Nephron (organoid): ENCODE data around the gene DDX10.

Source experiments
- H3K27ac Mint-ChIP-seq, 3 experiments: 2 replicates each; pipeline ENCODE4 v1.8.0; 2020; ENCODE audit warnings: mixed read lengths in 3 of 3, mild to moderate bottlenecking in 2 of 3, moderate library complexity in 1 of 3
- H3K27me3 Mint-ChIP-seq: 2 replicates; pipeline ENCODE4 v1.8.0; 2021; ENCODE audit warnings: low read depth, mild to moderate bottlenecking, moderate library complexity, mixed read lengths
- H3K36me3 Mint-ChIP-seq: 2 replicates; pipeline ENCODE4 v1.8.0; 2020; ENCODE audit warnings: low read depth, mixed read lengths
- H3K4me1 Mint-ChIP-seq: 2 replicates; pipeline ENCODE4 v1.8.0; 2020; ENCODE audit warnings: mixed read lengths
- H3K4me3 Mint-ChIP-seq, 3 experiments: 2 replicates each; pipeline ENCODE4 v1.8.0; 2020; ENCODE audit warnings: mild to moderate bottlenecking in 3 of 3, mixed read lengths in 3 of 3, moderate library complexity in 2 of 3
- H3K9me3 Mint-ChIP-seq: 2 replicates; pipeline ENCODE4 v1.8.0; 2020; ENCODE audit warnings: mixed read lengths
- TF ChIP-seq, protein P1 (sequence below), 3 experiments: fragments of 200-600 bp; sonication (generic); IDR thresholded peaks; one replicate each; pipeline ENCODE4 v1.5.0; 2021; ENCODE audit warnings: antibody characterized with exemption in 3 of 3; ENCODE audit not compliant: unreplicated experiment in 3 of 3

Gene DDX10

DNA sequence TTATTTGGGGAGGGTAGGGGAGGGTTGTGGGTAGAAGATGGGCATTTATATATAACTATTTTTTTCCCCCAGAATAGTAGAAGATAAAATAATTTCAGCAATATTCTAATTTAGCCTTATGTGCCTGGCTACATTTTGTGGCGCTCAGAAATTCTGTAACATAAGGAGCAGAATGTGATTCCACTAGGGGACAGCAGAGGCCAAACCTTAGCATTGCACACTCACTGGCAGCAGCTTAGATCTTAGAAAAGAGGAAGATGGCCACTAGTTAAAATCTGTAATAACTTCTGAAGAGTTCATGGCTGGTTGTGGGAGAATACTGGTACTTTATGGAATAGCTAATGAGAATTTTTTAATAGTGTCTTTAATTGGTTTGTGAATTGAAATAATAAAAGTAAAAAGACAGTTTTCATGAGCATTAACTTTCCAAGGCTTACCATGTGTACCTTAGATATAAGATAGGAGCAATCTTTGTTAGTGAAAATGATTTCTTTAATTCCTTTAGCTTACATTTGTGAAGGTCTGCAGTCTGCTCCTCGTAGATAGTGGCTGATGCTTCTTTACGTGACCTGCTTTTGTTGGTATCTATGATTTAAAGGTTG is 33.1 kb downstream of the DDX10 start:
- peaks cover 6% of the 10 kb centered on the region for H3K4me1 Mint-ChIP-seq
- peak overlapping the region in 1 of 3 experiments; percentile 7 for H3K27ac Mint-ChIP-seq
- H3K27me3 Mint-ChIP-seq: no peaks in the 10 kb centered on the region
- TF ChIP-seq, protein P1, sequence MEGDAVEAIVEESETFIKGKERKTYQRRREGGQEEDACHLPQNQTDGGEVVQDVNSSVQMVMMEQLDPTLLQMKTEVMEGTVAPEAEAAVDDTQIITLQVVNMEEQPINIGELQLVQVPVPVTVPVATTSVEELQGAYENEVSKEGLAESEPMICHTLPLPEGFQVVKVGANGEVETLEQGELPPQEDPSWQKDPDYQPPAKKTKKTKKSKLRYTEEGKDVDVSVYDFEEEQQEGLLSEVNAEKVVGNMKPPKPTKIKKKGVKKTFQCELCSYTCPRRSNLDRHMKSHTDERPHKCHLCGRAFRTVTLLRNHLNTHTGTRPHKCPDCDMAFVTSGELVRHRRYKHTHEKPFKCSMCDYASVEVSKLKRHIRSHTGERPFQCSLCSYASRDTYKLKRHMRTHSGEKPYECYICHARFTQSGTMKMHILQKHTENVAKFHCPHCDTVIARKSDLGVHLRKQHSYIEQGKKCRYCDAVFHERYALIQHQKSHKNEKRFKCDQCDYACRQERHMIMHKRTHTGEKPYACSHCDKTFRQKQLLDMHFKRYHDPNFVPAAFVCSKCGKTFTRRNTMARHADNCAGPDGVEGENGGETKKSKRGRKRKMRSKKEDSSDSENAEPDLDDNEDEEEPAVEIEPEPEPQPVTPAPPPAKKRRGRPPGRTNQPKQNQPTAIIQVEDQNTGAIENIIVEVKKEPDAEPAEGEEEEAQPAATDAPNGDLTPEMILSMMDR (IDR thresholded peaks at IDR 0.05; ENCODE audit: unreplicated experiment in 3 of 3): peak; percentile 93 to 94 (median 94)
- H3K36me3 Mint-ChIP-seq: peaks cover 45% of the 10 kb centered on the region
- H3K9me3 Mint-ChIP-seq: no peaks in the 10 kb centered on the region
- H3K4me3 Mint-ChIP-seq: no peak overlapping the region

DNA sequence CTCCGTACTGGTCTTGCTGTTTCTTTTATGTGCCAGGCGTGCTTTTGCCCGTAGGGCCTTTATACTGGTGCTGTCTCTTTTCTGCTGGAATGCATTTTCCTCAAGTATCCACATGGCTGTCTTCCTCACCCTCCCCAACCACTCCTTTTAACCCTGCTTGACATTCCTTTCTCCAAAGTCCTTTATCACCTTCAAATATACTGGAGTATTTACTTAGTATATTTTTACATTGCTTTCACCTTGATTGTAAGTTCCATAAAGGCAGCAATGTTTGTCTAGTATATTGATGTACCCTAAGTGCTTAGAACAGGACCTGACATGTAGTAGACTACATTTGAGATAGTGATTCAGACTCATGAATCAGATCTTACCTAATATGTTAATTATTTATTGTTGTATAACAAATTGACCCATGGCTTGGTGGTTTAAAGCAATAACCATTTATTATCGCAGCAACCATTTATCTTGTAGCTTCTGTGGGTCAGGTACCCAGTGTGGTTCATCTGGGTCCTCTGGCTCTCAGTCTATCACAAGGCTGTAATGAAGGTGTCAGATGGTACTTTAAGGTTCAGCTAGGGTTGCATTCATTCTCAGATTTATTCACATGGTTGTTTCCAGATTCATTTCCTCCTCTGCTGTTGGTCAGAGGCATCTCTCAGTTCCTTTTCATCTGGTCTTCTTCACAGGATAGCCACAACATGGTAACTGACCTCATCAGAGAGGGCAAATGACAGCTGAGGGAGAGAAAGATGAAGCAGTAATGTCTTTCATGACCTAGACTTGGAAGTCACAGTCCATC is 34.2 kb downstream of the DDX10 start:
- Mint-ChIP-seq H3K27ac (peak overlapping the region in 2 of 3 experiments; percentile 25 to 49), H3K36me3 (peaks cover 43% of the 10 kb centered on the region), H3K9me3 (no peaks in the 10 kb centered on the region), H3K4me3 (no peak overlapping the region), H3K4me1 (peaks cover 6% of the 10 kb centered on the region), H3K27me3 (no peaks in the 10 kb centered on the region)
- TF ChIP-seq, protein P1 (IDR thresholded peaks at IDR 0.05; ENCODE audit: unreplicated experiment in 3 of 3): no peak

DNA sequence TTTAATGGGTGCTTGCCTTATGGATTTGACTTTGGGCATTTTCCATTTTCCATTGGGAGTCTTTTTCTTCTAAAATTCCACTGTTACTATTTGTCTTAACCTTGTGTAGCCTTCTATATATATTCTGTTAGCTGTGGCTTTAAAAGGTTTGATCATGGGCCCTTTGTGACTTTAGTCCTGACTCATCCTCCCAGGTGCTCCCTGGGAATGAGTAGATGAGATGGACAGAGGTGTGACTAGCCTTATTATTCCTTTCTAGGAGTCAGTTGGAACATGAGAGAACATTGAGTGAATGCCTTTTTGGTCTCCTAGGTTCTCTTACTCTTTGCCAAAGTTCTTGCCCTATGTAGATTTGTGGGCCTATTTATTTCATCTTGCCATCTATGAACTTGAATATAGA is 39.0 kb downstream of the DDX10 start:
- Mint-ChIP-seq H3K27ac (no peak overlapping the region), H3K4me1 (no peaks in the 10 kb centered on the region), H3K27me3 (no peaks in the 10 kb centered on the region), H3K36me3 (peaks cover 81% of the 10 kb centered on the region), H3K4me3 (no peak overlapping the region), H3K9me3 (peaks cover 11% of the 10 kb centered on the region)
- TF ChIP-seq, protein P1 (IDR thresholded peaks at IDR 0.05; ENCODE audit: unreplicated experiment in 3 of 3): no peak

DNA sequence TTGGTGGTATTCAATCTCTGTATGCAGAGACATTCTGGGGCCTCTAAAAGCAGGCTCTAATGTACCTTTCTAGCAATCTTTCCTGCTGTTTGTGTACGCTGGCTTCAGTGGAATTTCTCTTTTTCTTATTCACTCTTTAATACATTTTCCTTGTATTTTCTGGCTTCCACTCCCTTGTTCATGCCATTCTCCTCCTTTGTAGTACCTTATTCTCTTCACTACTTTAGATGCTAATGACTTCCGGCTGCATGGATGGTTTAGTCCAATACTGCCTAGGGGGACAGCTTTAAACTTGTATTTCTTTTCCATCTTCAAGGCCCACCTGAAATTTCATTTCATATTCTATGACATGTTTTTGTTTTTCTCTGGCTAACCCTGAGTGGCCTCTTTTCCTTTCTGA is 40.2 kb downstream of the DDX10 start:
- H3K27ac Mint-ChIP-seq: no peak overlapping the region
- TF ChIP-seq, protein P1 (IDR thresholded peaks at IDR 0.05; ENCODE audit: unreplicated experiment in 3 of 3): no peak
- no peaks in the 10 kb centered on the region for H3K4me1 Mint-ChIP-seq
- H3K9me3 Mint-ChIP-seq: peaks cover 20% of the 10 kb centered on the region
- no peak overlapping the region for H3K4me3 Mint-ChIP-seq
- H3K36me3 Mint-ChIP-seq: peaks cover 88% of the 10 kb centered on the region
- no peaks in the 10 kb centered on the region for H3K27me3 Mint-ChIP-seq

DNA sequence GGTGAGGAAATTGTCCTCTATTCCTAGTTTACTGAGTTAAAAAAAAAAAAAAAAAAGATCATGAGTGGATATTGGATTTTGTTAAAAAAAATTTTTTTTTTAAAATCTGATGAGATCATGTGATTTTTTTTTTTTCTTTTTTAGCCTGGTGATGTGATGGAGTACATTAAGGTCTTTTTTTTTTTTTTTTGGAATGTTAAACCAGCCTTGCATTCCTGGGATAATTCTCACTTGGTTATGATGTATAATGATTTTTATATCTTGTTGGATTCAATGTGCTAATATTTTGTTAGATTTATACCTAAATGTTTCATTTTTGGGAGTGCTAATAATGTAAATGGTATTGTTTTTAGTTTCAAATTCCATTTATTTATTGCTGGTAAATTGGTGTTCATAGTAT is 43.3 kb downstream of the DDX10 start:
- peaks cover 98% of the 10 kb centered on the region for H3K36me3 Mint-ChIP-seq
- H3K27ac Mint-ChIP-seq: no peak overlapping the region
- no peak overlapping the region for H3K4me3 Mint-ChIP-seq
- TF ChIP-seq, protein P1 (IDR thresholded peaks at IDR 0.05; ENCODE audit: unreplicated experiment in 3 of 3): no peak
- H3K4me1 Mint-ChIP-seq: no peaks in the 10 kb centered on the region
- peaks cover 36% of the 10 kb centered on the region for H3K9me3 Mint-ChIP-seq
- H3K27me3 Mint-ChIP-seq: no peaks in the 10 kb centered on the region
